C4-2B (cell line): ENCODE results near the gene SLC4A2.
"Not testable (repeated sequence)": the region's sequence is repeated elsewhere in the genome, so short reads cannot be mapped to it uniquely, and the experiment has no call there.

ENCODE experiments used
- H3K27ac ChIP-seq: fragments of 450-650 bp; 2 replicates; pipeline ENCODE4 v1.5.1; 2017
- CTCF ChIP-seq: fragments of 450-650 bp; conservative IDR thresholded peaks from 2 replicates; pipeline ENCODE4 v1.5.1; 2017; ENCODE audit warnings: mild to moderate bottlenecking
- ZFX ChIP-seq: fragments of 450-650 bp; IDR thresholded peaks from 2 replicates; pipeline ENCODE4 v1.6.1; 2017

Gene SLC4A2

GRCh38 chr7:151035026-151035717 is 24.2 kb upstream of the SLC4A2 start:
- H3K27ac ChIP-seq = no peak overlapping the region

GRCh38 chr7:151035902-151036301 is 23.5 kb upstream of the SLC4A2 start:
- H3K27ac ChIP-seq = no peak overlapping the region

More at GRCh38 chr7:151035026-151035717, 24.2 kb upstream of the SLC4A2 start:
- TF ChIP-seq ZFX = no peak
- no peak for TF ChIP-seq CTCF

GRCh38 chr7:151038951-151039849 is 20.2 kb upstream of the SLC4A2 start:
- TF ChIP-seq CTCF = no peak
- TF ChIP-seq ZFX = no peak
- H3K27ac ChIP-seq = no peak overlapping the region

More at GRCh38 chr7:151035902-151036301, 23.5 kb upstream of the SLC4A2 start:
- TF ChIP-seq ZFX (no peak), CTCF (no peak)

GRCh38 chr7:151039850-151040548 is 19.4 kb upstream of the SLC4A2 start:
- no peak overlapping the region for H3K27ac ChIP-seq
- TF ChIP-seq CTCF (no peak), ZFX (no peak)

GRCh38 chr7:151040616-151041375 is 18.6 kb upstream of the SLC4A2 start:
- no peak overlapping the region for H3K27ac ChIP-seq
- no peak for TF ChIP-seq CTCF
- no peak for TF ChIP-seq ZFX

- H3K27ac ChIP-seq = not testable (repeated sequence)
Measured at GRCh38 chr7:151043449-151043848, 15.9 kb upstream of the SLC4A2 start.

- no peak overlapping the region for H3K27ac ChIP-seq
- TF ChIP-seq ZFX (no peak), CTCF (no peak)
Measured at GRCh38 chr7:151043959-151044358, 15.4 kb upstream of the SLC4A2 start.
